Glomerular visceral epithelial cell (primary cell): ENCODE measurements around the gene SPOP.
A peak's percentile ranks its signal among the peaks of the same experiment; 100 is the strongest.

Experiments
- DNase-seq: peaks from one replicate; pipeline ENCODE4 v3.0.0-alpha.2; 2016; ENCODE audit errors: extremely low spot score

SPOP gene

GRCh38 chr17:49616086-49616485 is 61.8 kb downstream of the SPOP start:
- DNase-seq: no peak

- no peak for DNase-seq
These were observed 64.6 kb downstream of the SPOP start for GRCh38 chr17:49613182-49613800.

GRCh38 chr17:49612726-49613125 is 65.2 kb downstream of the SPOP start:
- DNase-seq: peak; percentile 25

GRCh38 chr17:49610883-49611584 is 66.9 kb downstream of the SPOP start:
- DNase-seq: no peak

GRCh38 chr17:49604314-49604869 is 73.5 kb downstream of the SPOP start:
- DNase-seq: no peak

- no peak for DNase-seq
These were observed 74.2 kb downstream of the SPOP start for GRCh38 chr17:49603720-49604119.

GRCh38 chr17:49603238-49603637 is 74.7 kb downstream of the SPOP start:
- no peak for DNase-seq

GRCh38 chr17:49602783-49603182 is 75.1 kb downstream of the SPOP start:
- DNase-seq: no peak

- no peak for DNase-seq
These were observed 76.9 kb downstream of the SPOP start for GRCh38 chr17:49600949-49601348.

- no peak for DNase-seq
These were observed 79.0 kb downstream of the SPOP start for GRCh38 chr17:49598918-49599317.

- DNase-seq: no peak
These were observed 79.8 kb downstream of the SPOP start for GRCh38 chr17:49597928-49598655.

- no peak for DNase-seq
These were observed 80.5 kb downstream of the SPOP start for GRCh38 chr17:49597436-49597835.

GRCh38 chr17:49596613-49597244 is 81.2 kb downstream of the SPOP start:
- no peak for DNase-seq

GRCh38 chr17:49595980-49596379 is 81.9 kb downstream of the SPOP start:
- DNase-seq: no peak

GRCh38 chr17:49595328-49595727 is 82.6 kb downstream of the SPOP start:
- no peak for DNase-seq

- no peak for DNase-seq
These were observed 85.6 kb downstream of the SPOP start for GRCh38 chr17:49592263-49592662.

- DNase-seq: no peak
These were observed 87.0 kb downstream of the SPOP start for GRCh38 chr17:49590874-49591273.

GRCh38 chr17:49589577-49589927 is 88.3 kb downstream of the SPOP start:
- no peak for DNase-seq

GRCh38 chr17:49588726-49589576 is 88.9 kb downstream of the SPOP start:
- DNase-seq: peak; percentile 26

- no peak for DNase-seq
These were observed 89.6 kb downstream of the SPOP start for GRCh38 chr17:49588312-49588711.

GRCh38 chr17:49587366-49588073 is 90.4 kb downstream of the SPOP start:
- no peak for DNase-seq
